Transverse colon (tissue), 4 donors: ENCODE results near the gene NEXN. TPM values are rescaled to one million over a fixed set of nuclear protein-coding genes. Genes with fewer than 3 reads are reported as not detected.

Experiments
- DNase-seq: peaks from one replicate; pipeline ENCODE4 v3.0.0-alpha.2; 2019
- H3K27ac ChIP-seq, 4 donors: fragments of 200-600 bp; sonication (generic); 2 replicates each; pipeline ENCODE4 v1.5.1; 2016 to 2018; ENCODE audit warnings: inconsistent platforms in 4 of 4
- H3K27me3 ChIP-seq: fragments of 200-600 bp; sonication (generic); 2 replicates; pipeline ENCODE4 v1.5.1; 2017; ENCODE audit warnings: inconsistent platforms
- H3K36me3 ChIP-seq, 4 donors: fragments of 200-600 bp; sonication (generic); 2 replicates each; pipeline ENCODE4 v1.5.1; 2017 to 2019; ENCODE audit warnings: inconsistent platforms in 4 of 4
- H3K4me1 ChIP-seq, 4 donors: fragments of 200-600 bp; sonication (generic); 2 replicates each; pipeline ENCODE4 v1.5.1; 2017 to 2020; ENCODE audit warnings: inconsistent platforms in 4 of 4
- H3K4me3 ChIP-seq, 4 donors: fragments of 200-600 bp; sonication (generic); 1 replicate in 1 of 4; 2 replicates in 3 of 4; pipeline versions ENCODE4 v1.5.1 to v1.6.1; 2017 to 2019; ENCODE audit warnings: inconsistent platforms in 4 of 4
- H3K9me3 ChIP-seq, 2 donors: fragments of 200-600 bp; sonication (generic); 2 replicates each; pipeline ENCODE4 v1.5.1; 2017 to 2019; ENCODE audit warnings: inconsistent platforms in 2 of 2
- EP300 ChIP-seq: sonication (generic); formaldehyde crosslinking; IDR thresholded peaks from one replicate; pipeline ENCODE4 v1.6.1; 2017; ENCODE audit warnings: antibody characterized with exemption, low read depth
- POLR2A ChIP-seq: fragments of 450-650 bp; IDR thresholded peaks from one replicate; pipeline ENCODE4 v1.6.1; 2016; ENCODE audit warnings: antibody characterized with exemption, mild to moderate bottlenecking, moderate library complexity
- POLR2AphosphoS5 ChIP-seq, 3 donors: sonication (generic); formaldehyde crosslinking; IDR thresholded peaks; one replicate each; pipeline ENCODE4 v1.6.1; 2016; ENCODE audit warnings: antibody characterized with exemption in 3 of 3
- WGBS, 2 donors: methylation state at CpG; one replicate each; pipeline ENCODE4 v1.1.5; 2018; ENCODE audit warnings: low coverage in 1 of 2; 5-methylcytosine and 5-hydroxymethylcytosine counted together
- in situ Hi-C, 4 donors: fragments of 200-750 bp; cut with MboI; loops; one replicate each; pipeline versions ENCODE4 v1.15.0 to v1.15.1; 2017; ENCODE audit warnings: low sequenced_read_pairs in 3 of 4, low pct_ligation_motif_present in 1 of 4, low pct_unique_long_range_greater_than_20kb in 1 of 4
- intact Hi-C: fragments of 100-400 bp; cut with DNase I; formaldehyde crosslinking; loops from one replicate; pipeline ENCODE4 v1.15.1; 2023; ENCODE audit warnings: low total_unique reads
- total RNA-seq, 4 donors: library from RNA; depleted of rRNA; stranded (reverse); fragments of >200 nt; gene quantifications; one replicate each; pipeline ENCODE4 v1.1.0, GENCODE V29; 2016
- TF ChIP-seq, protein P1 (sequence below), 5 experiments: fragments of 200-600 bp in 3 of 5; fragments of 450-650 bp in 2 of 5; sonication (generic) in 3 of 5; IDR thresholded peaks; 1 replicate in 2 of 5; 2 replicates in 3 of 5; pipeline ENCODE4 v1.5.1; 2016 to 2017; ENCODE audit warnings: antibody characterized with exemption in 5 of 5, inconsistent platforms in 3 of 5, mild to moderate bottlenecking in 2 of 5, moderate library complexity in 1 of 5

The NEXN gene
- total RNA-seq, 4 donors from 2014 or later = 9.7 to 32.2 (median 17.0) TPM

DNA sequence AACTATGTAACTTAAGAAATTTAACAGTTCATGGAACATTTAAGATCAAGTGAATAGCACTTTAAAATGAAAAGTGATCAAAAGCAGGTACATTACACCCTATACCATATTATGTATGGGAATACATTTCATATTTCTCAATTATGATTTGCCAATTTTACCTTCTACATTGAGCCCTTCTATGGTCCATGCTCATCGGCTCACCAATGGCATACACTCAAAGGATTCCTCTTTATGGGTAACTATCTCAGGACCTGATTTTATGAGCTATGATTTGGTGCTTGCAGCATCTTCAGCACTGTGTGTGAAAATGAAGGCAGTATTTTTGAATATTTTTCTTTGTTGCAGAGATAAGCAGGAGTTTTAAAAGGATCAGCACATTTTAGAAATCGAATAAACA lies 56.9 kb downstream of the NEXN start:
- intact Hi-C loops = no loop called here

DNA sequence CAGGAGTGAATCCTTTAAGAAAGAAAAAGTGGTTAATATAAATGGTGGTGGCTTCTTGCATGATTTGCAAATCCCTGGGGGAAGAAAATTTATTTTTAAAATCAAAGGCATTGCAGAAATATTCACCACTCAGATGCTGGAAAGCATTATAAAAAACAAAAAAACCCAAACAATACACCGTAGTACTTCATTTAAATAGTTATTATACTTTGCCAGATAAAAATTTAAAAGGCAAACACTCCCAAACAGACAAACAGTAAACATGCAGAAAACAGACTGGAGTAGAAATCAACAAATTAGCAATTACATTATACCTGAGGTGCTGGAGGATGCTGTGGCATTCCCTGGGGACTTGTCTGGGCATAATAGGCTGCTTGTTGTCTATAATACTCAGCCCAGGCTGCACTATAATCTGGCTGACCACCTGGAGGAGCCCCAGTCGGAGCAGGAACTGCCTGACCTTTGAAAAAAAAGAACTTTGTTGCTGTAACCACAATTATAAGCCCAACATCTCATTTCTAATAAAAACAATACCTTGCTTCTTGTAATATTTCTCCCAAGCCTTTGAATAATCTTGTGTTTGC lies 60.5 kb downstream of the NEXN start:
- DNase-seq = no peak
- no peaks in the 10 kb centered on the region for H3K9me3 ChIP-seq
- 46 to 49% methylated on average over 2 of the region's 2 CpGs for WGBS, 2 donors
- in situ Hi-C loops (loop anchor here in 1 of 4 donors (25.0 kb wide), 1 partner anchor 163 kb away; no protein-coding TSS in a partner anchor), intact Hi-C loops (no loop called here)
- TF ChIP-seq, protein P1, sequence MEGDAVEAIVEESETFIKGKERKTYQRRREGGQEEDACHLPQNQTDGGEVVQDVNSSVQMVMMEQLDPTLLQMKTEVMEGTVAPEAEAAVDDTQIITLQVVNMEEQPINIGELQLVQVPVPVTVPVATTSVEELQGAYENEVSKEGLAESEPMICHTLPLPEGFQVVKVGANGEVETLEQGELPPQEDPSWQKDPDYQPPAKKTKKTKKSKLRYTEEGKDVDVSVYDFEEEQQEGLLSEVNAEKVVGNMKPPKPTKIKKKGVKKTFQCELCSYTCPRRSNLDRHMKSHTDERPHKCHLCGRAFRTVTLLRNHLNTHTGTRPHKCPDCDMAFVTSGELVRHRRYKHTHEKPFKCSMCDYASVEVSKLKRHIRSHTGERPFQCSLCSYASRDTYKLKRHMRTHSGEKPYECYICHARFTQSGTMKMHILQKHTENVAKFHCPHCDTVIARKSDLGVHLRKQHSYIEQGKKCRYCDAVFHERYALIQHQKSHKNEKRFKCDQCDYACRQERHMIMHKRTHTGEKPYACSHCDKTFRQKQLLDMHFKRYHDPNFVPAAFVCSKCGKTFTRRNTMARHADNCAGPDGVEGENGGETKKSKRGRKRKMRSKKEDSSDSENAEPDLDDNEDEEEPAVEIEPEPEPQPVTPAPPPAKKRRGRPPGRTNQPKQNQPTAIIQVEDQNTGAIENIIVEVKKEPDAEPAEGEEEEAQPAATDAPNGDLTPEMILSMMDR (IDR thresholded peaks at IDR 0.05) = peak in 1 of 5 experiments; percentile 3
- no peak for TF ChIP-seq POLR2A
- TF ChIP-seq EP300 = no peak
- H3K4me1 ChIP-seq = peaks cover 0 to 13% (median 0%) of the 10 kb centered on the region in 4 donors
- H3K4me3 ChIP-seq = no peak overlapping the region
- H3K36me3 ChIP-seq = peaks cover 0 to 68% (median 33%) of the 10 kb centered on the region in 4 donors
- no peak overlapping the region for H3K27ac ChIP-seq
- no peaks in the 10 kb centered on the region for H3K27me3 ChIP-seq

More for the DNA sequence above, 56.9 kb downstream of the NEXN start:
- no peak overlapping the region for H3K27ac ChIP-seq
- no peaks in the 10 kb centered on the region for H3K27me3 ChIP-seq
- H3K4me1 ChIP-seq = peaks cover 0 to 13% (median 0%) of the 10 kb centered on the region in 4 donors
- DNase-seq = no peak
- H3K9me3 ChIP-seq = no peaks in the 10 kb centered on the region
- in situ Hi-C loops = loop anchor here in 1 of 4 donors (25.0 kb wide), 1 partner anchor 167 kb away; no protein-coding TSS in a partner anchor
- H3K36me3 ChIP-seq = peaks cover 0 to 61% (median 25%) of the 10 kb centered on the region in 4 donors
- 88 to 94% methylated on average over 2 of the region's 2 CpGs for WGBS, 2 donors
- H3K4me3 ChIP-seq = no peak overlapping the region
- TF ChIP-seq POLR2A = no peak
- TF ChIP-seq EP300 = no peak

DNA sequence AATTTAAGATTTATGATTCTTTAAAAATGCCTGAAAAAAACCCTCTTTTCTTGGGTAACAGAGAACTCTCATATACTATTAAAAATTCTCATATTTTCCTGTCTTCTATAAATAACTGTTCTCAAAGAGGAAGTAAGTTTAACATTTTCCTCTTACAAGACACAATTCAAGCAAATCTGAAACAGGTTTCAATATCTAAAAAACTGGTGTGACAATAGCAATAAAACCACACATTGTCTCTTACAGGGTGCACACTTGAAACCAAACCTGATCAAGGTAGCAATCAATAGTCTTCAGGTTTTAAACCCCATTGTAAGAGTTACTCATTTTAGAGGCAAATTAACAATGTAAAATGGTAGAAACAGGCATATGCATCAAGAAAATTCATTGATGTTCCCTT lies 62.4 kb downstream of the NEXN start:
- in situ Hi-C loops (loop anchor here in 3 of 4 donors (10.0 to 25.0 kb wide), 3 partner anchors 161 to 239 kb away; no protein-coding TSS in a partner anchor), intact Hi-C loops (no loop called here)
- peaks cover 0 to 13% (median 0%) of the 10 kb centered on the region in 4 donors for H3K4me1 ChIP-seq
- DNase-seq = no peak
- H3K27ac ChIP-seq = no peak overlapping the region
- no peaks in the 10 kb centered on the region for H3K9me3 ChIP-seq
- H3K27me3 ChIP-seq = no peaks in the 10 kb centered on the region
- H3K4me3 ChIP-seq = no peak overlapping the region
- TF ChIP-seq, protein P1 (IDR thresholded peaks at IDR 0.05) = no peak
- TF ChIP-seq EP300 (no peak), POLR2A (no peak), POLR2AphosphoS5 (IDR thresholded peaks at IDR 0.05) (no peak)
- peaks cover 0 to 81% (median 39%) of the 10 kb centered on the region in 4 donors for H3K36me3 ChIP-seq

DNA sequence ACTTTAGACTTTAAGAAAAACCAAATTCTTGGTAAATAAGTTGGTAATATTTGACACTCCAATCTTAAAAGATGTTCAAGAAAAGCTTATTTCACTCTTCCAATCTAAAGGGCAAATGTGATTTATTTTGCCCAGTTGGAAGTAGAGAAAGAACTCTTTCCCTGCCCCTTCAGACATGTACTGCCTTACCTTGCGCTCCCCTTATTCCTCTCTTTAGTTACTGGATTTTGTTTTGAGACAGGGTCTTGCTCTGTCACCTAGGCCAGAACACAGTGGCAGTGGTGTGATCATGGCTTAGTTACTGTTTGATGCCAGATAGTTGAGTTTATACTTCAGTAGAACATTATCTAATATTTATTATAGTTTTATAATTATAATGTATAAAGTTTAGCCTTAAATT lies 62.9 kb downstream of the NEXN start:
- no peaks in the 10 kb centered on the region for H3K27me3 ChIP-seq
- no peak for DNase-seq
- WGBS, 2 donors = 95 to 100% methylated on average over 1 of the region's 1 CpG
- intact Hi-C loops = no loop called here
- in situ Hi-C loops = loop anchor here in 3 of 4 donors (10.0 to 25.0 kb wide), 3 partner anchors 161 to 239 kb away; no protein-coding TSS in a partner anchor
- no peaks in the 10 kb centered on the region for H3K9me3 ChIP-seq
- TF ChIP-seq POLR2AphosphoS5 (IDR thresholded peaks at IDR 0.05) = no peak
- no peak for TF ChIP-seq POLR2A
- no peak for TF ChIP-seq EP300
- TF ChIP-seq, protein P1 (IDR thresholded peaks at IDR 0.05) = no peak
- H3K27ac ChIP-seq = no peak overlapping the region
- no peak overlapping the region for H3K4me3 ChIP-seq
- peaks cover 0 to 83% (median 40%) of the 10 kb centered on the region in 4 donors for H3K36me3 ChIP-seq
- peaks cover 0 to 13% (median 0%) of the 10 kb centered on the region in 4 donors for H3K4me1 ChIP-seq
